HepG2 (cell line): ENCODE results near the gene SLC22A23. TPM values are rescaled to one million over a fixed set of nuclear protein-coding genes. Genes with fewer than 3 reads are reported as not detected.

Experiments used
- AHR ChIP-seq: IDR thresholded peaks from 2 replicates; pipeline ENCODE4 v1.6.1; 2018; ENCODE audit warnings: missing genetic modification reagents, missing compliant biosample characterization
- AKAP8 ChIP-seq: sonication (generic); formaldehyde crosslinking; IDR thresholded peaks from 2 replicates; pipeline ENCODE4 v1.5.1; 2020; ENCODE audit warnings: mild to moderate bottlenecking, missing genetic modification reagents
- CBFB ChIP-seq: sonication (generic); formaldehyde crosslinking; IDR thresholded peaks from 2 replicates; pipeline ENCODE4 v1.4.0; 2020; ENCODE audit warnings: missing genetic modification reagents
- CC2D1A ChIP-seq: sonication (generic); formaldehyde crosslinking; IDR thresholded peaks from 2 replicates; pipeline ENCODE4 v1.8.1; 2023; ENCODE audit warnings: mild to moderate bottlenecking, missing genetic modification reagents
- CEBPZ ChIP-seq: IDR thresholded peaks from 2 replicates; pipeline ENCODE4 v1.6.1; 2012; ENCODE audit warnings: low read length, improper control_type of control experiment
- CHD4 ChIP-seq: fragments of 200-600 bp; sonication (generic); IDR thresholded peaks from 2 replicates; pipeline ENCODE4 v1.7.0; 2017; ENCODE audit warnings: mild to moderate bottlenecking, low read length, borderline replicate concordance
- ESRRA ChIP-seq: sonication (generic); formaldehyde crosslinking; IDR thresholded peaks from 2 replicates; pipeline ENCODE4 v1.5.1; 2020; ENCODE audit warnings: mild to moderate bottlenecking, low read depth, missing genetic modification reagents
- JARID2 ChIP-seq: sonication (generic); formaldehyde crosslinking; IDR thresholded peaks from 2 replicates; pipeline ENCODE4 v1.8.1; 2023; ENCODE audit warnings: missing genetic modification reagents, inconsistent platforms; ENCODE audit not compliant: insufficient replicate concordance
- MLLT10 ChIP-seq: sonication (generic); formaldehyde crosslinking; IDR thresholded peaks from 2 replicates; pipeline ENCODE4 v1.4.0; 2020; ENCODE audit warnings: missing genetic modification reagents
- NFAT5 ChIP-seq: sonication (generic); formaldehyde crosslinking; IDR thresholded peaks from 2 replicates; pipeline ENCODE4 v1.4.0; 2020; ENCODE audit warnings: missing genetic modification reagents
- NR0B2 ChIP-seq: sonication (generic); formaldehyde crosslinking; IDR thresholded peaks from 2 replicates; pipeline ENCODE4 v1.4.0; 2020; ENCODE audit warnings: mild to moderate bottlenecking, missing genetic modification reagents
- TGIF2 ChIP-seq: IDR thresholded peaks from 2 replicates; pipeline ENCODE4 v1.6.1; 2016; ENCODE audit warnings: control low read depth, missing compliant biosample characterization
- ZKSCAN5 ChIP-seq: sonication (generic); formaldehyde crosslinking; IDR thresholded peaks from 2 replicates; pipeline ENCODE4 v1.5.1; 2020; ENCODE audit warnings: mild to moderate bottlenecking, missing genetic modification reagents
- ZNF382 ChIP-seq: sonication (generic); formaldehyde crosslinking; IDR thresholded peaks from 2 replicates; pipeline ENCODE4 v1.5.0; 2020; ENCODE audit warnings: missing genetic modification reagents, mild to moderate bottlenecking, borderline replicate concordance
- ZNF512 ChIP-seq: sonication (generic); formaldehyde crosslinking; IDR thresholded peaks from 2 replicates; pipeline ENCODE4 v1.4.0; 2020; ENCODE audit warnings: mild to moderate bottlenecking, missing genetic modification reagents
- ZNF550 ChIP-seq: sonication (generic); formaldehyde crosslinking; IDR thresholded peaks from 2 replicates; pipeline ENCODE4 v1.4.0; 2020; ENCODE audit warnings: mild to moderate bottlenecking, missing genetic modification reagents, borderline replicate concordance
- ZNF660 ChIP-seq: sonication (generic); formaldehyde crosslinking; IDR thresholded peaks from 2 replicates; pipeline ENCODE4 v1.5.1; 2020; ENCODE audit warnings: mild to moderate bottlenecking, low read depth, missing genetic modification reagents, borderline replicate concordance
- ZNF672 ChIP-seq: sonication (generic); formaldehyde crosslinking; IDR thresholded peaks from 2 replicates; pipeline ENCODE4 v1.8.1; 2022; ENCODE audit warnings: missing genetic modification reagents
- polyA plus RNA-seq, 8 experiments: library from polyadenylated mRNA; depleted of rRNA in 3 of 8; stranded (reverse) in 7 of 8; unstranded in 1 of 8; fragments of >200 nt; fragmentation: Illumina TruSeq in 4 of 8; extraction: Trizol in 4 of 8; gene quantifications; 2 replicates each; pipeline versions ENCODE4 v1.2.1 to v1.2.3, GENCODE V29; 2011 to 2016; ENCODE audit warnings: low read depth in 4 of 8, missing spikeins in 1 of 8, mixed read lengths in 1 of 8; ENCODE audit not compliant: insufficient read depth in 1 of 8
- total RNA-seq, 5 experiments: library from RNA; depleted of rRNA; stranded (reverse); fragments of >200 nt; fragmentation: Illumina TruSeq; extraction: Trizol; gene quantifications; 2 replicates each; pipeline ENCODE4 v1.2.3, GENCODE V29; 2016; ENCODE audit warnings: low read depth in 1 of 5

SLC22A23 gene
- total and polyA plus RNA-seq, 2 of the 13 experiments (the other 11 are each of a cell fraction or from before 2014, with no cell fraction given) = 11.8 to 17.5 TPM

GRCh38 chr6:3380344-3381232, 76.3 kb downstream of the SLC22A23 start (continued):
- TF ChIP-seq CC2D1A (CRISPR knock-in tag) (peak; percentile 21; the same call in 1 of the 2 replicates), ZNF382 (CRISPR knock-in tag) (no peak), NFAT5 (CRISPR knock-in tag) (no peak), MLLT10 (no peak), NR0B2 (CRISPR knock-in tag) (no peak), ZNF660 (CRISPR knock-in tag) (no peak), AKAP8 (CRISPR knock-in tag) (no peak), ZNF672 (CRISPR knock-in tag) (no peak), TGIF2 (CRISPR knock-in tag) (peak; percentile 93), CHD4 (0 out of 2 replicates have a peak, but pooled peaks have one; percentile 26), ESRRA (CRISPR knock-in tag) (peak; percentile 45; the same call in 1 of the 2 replicates), ZNF550 (CRISPR knock-in tag) (no peak), CEBPZ (no peak), CBFB (CRISPR knock-in tag) (no peak), JARID2 (CRISPR knock-in tag) (no peak), ZNF512 (CRISPR knock-in tag) (no peak), AHR (CRISPR knock-in tag) (no peak; the same call in 1 of the 2 replicates), ZKSCAN5 (no peak)
